ENCODE measurements around the gene CHCHD4. TPM values are rescaled to one million over a fixed set of nuclear protein-coding genes. Genes with fewer than 3 reads are reported as not detected.

Gene CHCHD4
- total and polyA plus RNA-seq, 2 donors from 2014 or later: 12.8 to 33.6 TPM

DNA sequence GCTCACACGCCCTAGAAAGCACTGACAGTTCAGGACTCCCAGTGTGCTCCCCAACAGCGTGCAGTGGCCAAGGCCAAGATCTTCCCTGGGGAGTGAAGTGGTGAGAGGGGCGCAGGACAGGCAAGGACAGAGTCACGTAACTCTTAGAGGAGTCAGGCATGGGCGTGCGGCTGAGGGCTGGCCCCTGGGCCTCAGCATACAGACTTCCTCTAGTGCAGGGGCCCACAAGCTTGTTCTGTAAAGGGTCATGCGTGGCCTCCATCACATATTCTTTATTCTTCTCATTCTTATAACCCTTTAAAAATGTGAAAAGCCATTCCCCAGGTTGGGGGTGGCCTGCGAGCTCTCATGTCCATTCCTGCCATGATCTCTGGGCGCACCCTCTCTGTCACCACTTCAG is 25.4 kb upstream of the CHCHD4 start:
- Histone ChIP-seq H3K9me3 (ENCODE audit: control insufficient read depth in 2 of 3, insufficient read depth in 1 of 3, low read length in 3 of 3) (no peaks in the 10 kb centered on the region), H3K9ac (ENCODE audit: low read length in 3 of 3) (no peak overlapping the region), H3K4me3 (ENCODE audit: low read length in 3 of 3) (no peak overlapping the region), H3K4me1 (ENCODE audit: control insufficient read depth in 2 of 3, insufficient read depth in 2 of 3, low read depth in 1 of 3, low read length in 3 of 3) (peaks cover 0 to 9% (median 8%) of the 10 kb centered on the region in 3 donors), H3K36me3 (ENCODE audit: control insufficient read depth in 2 of 3, insufficient read depth in 3 of 3, low read length in 3 of 3) (peaks cover 7 to 61% (median 39%) of the 10 kb centered on the region in 3 donors), H3K27me3 (ENCODE audit: control insufficient read depth, insufficient read depth, low read length) (no peaks in the 10 kb centered on the region), H3K27ac (ENCODE audit: low read depth in 2 of 2, low read length in 2 of 2) (no peak overlapping the region)
- no peak for TF ChIP-seq CTCF (IDR thresholded peaks at IDR 0.05; ENCODE audit: borderline replicate concordance, extremely low read depth, insufficient read depth)
- intact Hi-C loops (cut with DNase I): no loop called here
- DNase-seq: no peak
- FAIRE-seq: no peak

- DNase-seq: peak in 1 of 5 donors; percentile 67
- Histone ChIP-seq H3K9me3 (ENCODE audit: control insufficient read depth in 2 of 3, insufficient read depth in 1 of 3, low read length in 3 of 3) (no peaks in the 10 kb centered on the region), H3K36me3 (ENCODE audit: control insufficient read depth in 2 of 3, insufficient read depth in 3 of 3, low read length in 3 of 3) (peaks cover 4 to 53% (median 32%) of the 10 kb centered on the region in 3 donors), H3K9ac (ENCODE audit: low read length in 3 of 3) (no peak overlapping the region), H3K27me3 (ENCODE audit: control insufficient read depth, insufficient read depth, low read length) (no peaks in the 10 kb centered on the region), H3K4me1 (ENCODE audit: control insufficient read depth in 2 of 3, insufficient read depth in 2 of 3, low read depth in 1 of 3, low read length in 3 of 3) (peaks cover 6 to 18% (median 17%) of the 10 kb centered on the region in 3 donors), H3K4me3 (ENCODE audit: low read length in 3 of 3) (no peak overlapping the region), H3K27ac (ENCODE audit: low read depth in 2 of 2, low read length in 2 of 2) (no peak overlapping the region)
- no peak for TF ChIP-seq CTCF (IDR thresholded peaks at IDR 0.05; ENCODE audit: borderline replicate concordance, extremely low read depth, insufficient read depth)
- intact Hi-C loops (cut with DNase I): no loop called here
- FAIRE-seq: no peak
Observed at GRCh38 chr3:14148041-14148985, 23.6 kb upstream of the CHCHD4 start.

- Histone ChIP-seq H3K9me3 (ENCODE audit: control insufficient read depth in 2 of 3, insufficient read depth in 1 of 3, low read length in 3 of 3) (no peaks in the 10 kb centered on the region), H3K36me3 (ENCODE audit: control insufficient read depth in 2 of 3, insufficient read depth in 3 of 3, low read length in 3 of 3) (peaks cover 2 to 46% (median 30%) of the 10 kb centered on the region in 3 donors), H3K9ac (ENCODE audit: low read length in 3 of 3) (no peak overlapping the region), H3K27me3 (ENCODE audit: control insufficient read depth, insufficient read depth, low read length) (no peaks in the 10 kb centered on the region), H3K4me1 (ENCODE audit: control insufficient read depth in 2 of 3, insufficient read depth in 2 of 3, low read depth in 1 of 3, low read length in 3 of 3) (peaks cover 6 to 18% (median 17%) of the 10 kb centered on the region in 3 donors), H3K4me3 (ENCODE audit: low read length in 3 of 3) (no peak overlapping the region), H3K27ac (ENCODE audit: low read depth in 2 of 2, low read length in 2 of 2) (no peak overlapping the region)
- DNase-seq (no peak), FAIRE-seq (no peak)
- TF ChIP-seq CTCF (IDR thresholded peaks at IDR 0.05; ENCODE audit: borderline replicate concordance, extremely low read depth, insufficient read depth): no peak
- intact Hi-C loops (cut with DNase I): no loop called here
Observed at GRCh38 chr3:14147617-14148016, 22.9 kb upstream of the CHCHD4 start.

Data from kidney (tissue), 14 donors.